NCI-H748 (cell line): Measurements from ENCODE around the gene TPD52L1.
"Not testable (repeated sequence)": the region's sequence is repeated elsewhere in the genome, so short reads cannot be mapped to it uniquely, and the experiment has no call there.

Source experiments
- DNase-seq: peaks from one replicate; lab custom pipeline; 2025; ENCODE audit not compliant: unreplicated experiment; lab: John Stamatoyannopoulos, UW

TPD52L1 gene

GRCh38 chr6:125269328-125269985, 115.9 kb downstream of the TPD52L1 start:
- DNase-seq, result no peak

- DNase-seq, result no peak
Measured at GRCh38 chr6:125270380-125270779, 116.8 kb downstream of the TPD52L1 start.

- no peak for DNase-seq
Measured at GRCh38 chr6:125271486-125272159, 118.0 kb downstream of the TPD52L1 start.

- no peak for DNase-seq
Measured at GRCh38 chr6:125273251-125273650, 119.7 kb downstream of the TPD52L1 start.

- no peak for DNase-seq
Measured at GRCh38 chr6:125273965-125274364, 120.4 kb downstream of the TPD52L1 start.

GRCh38 chr6:125274935-125275334, 121.4 kb downstream of the TPD52L1 start:
- DNase-seq, result no peak

GRCh38 chr6:125275779-125276178, 122.2 kb downstream of the TPD52L1 start:
- no peak for DNase-seq

GRCh38 chr6:125277838-125278237, 124.3 kb downstream of the TPD52L1 start:
- no peak for DNase-seq

GRCh38 chr6:125279961-125280360, 126.4 kb downstream of the TPD52L1 start:
- no peak for DNase-seq

- DNase-seq, result peak; percentile 10
Measured at GRCh38 chr6:125280370-125281035, 126.9 kb downstream of the TPD52L1 start.

GRCh38 chr6:125282470-125282869, 128.9 kb downstream of the TPD52L1 start:
- DNase-seq, result not testable (repeated sequence)

GRCh38 chr6:125285353-125285752, 131.8 kb downstream of the TPD52L1 start:
- no peak for DNase-seq

- no peak for DNase-seq
Measured at GRCh38 chr6:125285936-125286335, 132.4 kb downstream of the TPD52L1 start.

- no peak for DNase-seq
Measured at GRCh38 chr6:125287718-125288117, 134.1 kb downstream of the TPD52L1 start.

GRCh38 chr6:125293587-125293986, 140.0 kb downstream of the TPD52L1 start:
- DNase-seq, result no peak

GRCh38 chr6:125294036-125294435, 140.5 kb downstream of the TPD52L1 start:
- DNase-seq, result no peak

GRCh38 chr6:125294925-125295324, 141.4 kb downstream of the TPD52L1 start:
- no peak for DNase-seq

- no peak for DNase-seq
Measured at GRCh38 chr6:125296471-125296870, 142.9 kb downstream of the TPD52L1 start.

GRCh38 chr6:125299257-125299656, 145.7 kb downstream of the TPD52L1 start:
- DNase-seq, result no peak

- peak; percentile 46 for DNase-seq
Measured at GRCh38 chr6:125300992-125301434, 147.4 kb downstream of the TPD52L1 start.

- peak; percentile 81 for DNase-seq
Measured at GRCh38 chr6:125301435-125302391, 148.1 kb downstream of the TPD52L1 start, which contains the start of gene HDDC2. Gene HDDC2, minus strand, starts transcription at chr6:125301967. Its CDS starts 35 bp downstream, at chr6:125301932.
